Endodermal cell (in vitro differentiated cells): Measurements from ENCODE around the gene NEDD4L. TPM values are rescaled to one million over a fixed set of nuclear protein-coding genes. Genes with fewer than 3 reads are reported as not detected.

Experiments used
- DNase-seq: peaks from one replicate; pipeline ENCODE4 v3.0.0-alpha.2; 2017
- H3K27ac ChIP-seq: 2 replicates; pipeline ENCODE4 v1.5.1; 2013; ENCODE audit warnings: mild to moderate bottlenecking, low read depth, low read length, moderate library complexity
- H3K27me3 ChIP-seq: 2 replicates; pipeline ENCODE4 v1.6.1; 2013; ENCODE audit warnings: mild to moderate bottlenecking, low read length, moderate library complexity; ENCODE audit not compliant: insufficient read depth, control insufficient read depth, poor library complexity, severe bottlenecking
- H3K36me3 ChIP-seq: 2 replicates; pipeline ENCODE4 v1.7.0; 2013; ENCODE audit warnings: mild to moderate bottlenecking, low read length, moderate library complexity; ENCODE audit not compliant: control insufficient read depth, insufficient read depth
- H3K4me1 ChIP-seq: one replicate; pipeline ENCODE4 v1.7.0; 2013; ENCODE audit warnings: low read length; ENCODE audit not compliant: control insufficient read depth, insufficient read depth
- H3K4me3 ChIP-seq: 2 replicates; pipeline ENCODE4 v1.5.1; 2013; ENCODE audit warnings: mild to moderate bottlenecking, low read length, moderate library complexity
- H3K9ac ChIP-seq: 2 replicates; pipeline ENCODE4 v1.6.1; 2013; ENCODE audit warnings: mild to moderate bottlenecking, low read length, moderate library complexity; ENCODE audit not compliant: poor library complexity, severe bottlenecking; ENCODE audit errors: extremely low read depth
- H3K9me3 ChIP-seq: 2 replicates; pipeline ENCODE4 v1.6.1; 2013; ENCODE audit warnings: mild to moderate bottlenecking, low read length, moderate library complexity; ENCODE audit not compliant: control insufficient read depth
- H3K27ac Mint-ChIP-seq: 2 replicates; pipeline ENCODE4 v1.8.0; 2020; ENCODE audit warnings: mixed read lengths
- H3K27me3 Mint-ChIP-seq: 2 replicates; pipeline ENCODE4 v1.8.0; 2021; ENCODE audit warnings: mild to moderate bottlenecking, mixed read lengths; ENCODE audit not compliant: insufficient read depth
- H3K36me3 Mint-ChIP-seq: 2 replicates; pipeline ENCODE4 v1.8.0; 2020; ENCODE audit warnings: low read depth, mixed read lengths
- H3K4me1 Mint-ChIP-seq: 2 replicates; pipeline ENCODE4 v1.8.0; 2020; ENCODE audit warnings: mixed read lengths
- H3K4me3 Mint-ChIP-seq: 2 replicates; pipeline ENCODE4 v1.8.0; 2020; ENCODE audit warnings: mild to moderate bottlenecking, moderate library complexity, mixed read lengths
- H3K9me3 Mint-ChIP-seq: 2 replicates; pipeline ENCODE4 v1.8.0; 2020; ENCODE audit warnings: mild to moderate bottlenecking, mixed read lengths
- WGBS, 2 experiments: methylation state at CpG; one replicate each; pipeline versions ENCODE4 v1.1.5 to v1.1.7; 2013; ENCODE audit warnings: missing lambda C conversion rate in 2 of 2, mixed read lengths in 1 of 2; ENCODE audit not compliant: insufficient coverage in 1 of 2, insufficient read length in 1 of 2; 5-methylcytosine and 5-hydroxymethylcytosine counted together
- total RNA-seq, 2 donors: library from RNA; stranded (reverse); fragmentation: NEBNext Ultra II Directional in 1 of 2; extraction: Animal tissue kit (Norgen Biotek cat#: 25700) in 1 of 2; gene quantifications; 2 replicates in 1 of 2; 3 replicates in 1 of 2; pipeline ENCODE4 v1.2.1, GENCODE V29; 2021
- TF ChIP-seq, protein P1 (sequence below): fragments of 200-600 bp; sonication (generic); conservative IDR thresholded peaks from 2 replicates; pipeline ENCODE4 v1.5.0; 2021; ENCODE audit warnings: antibody characterized with exemption, mild to moderate bottlenecking

Gene NEDD4L
- total RNA-seq, 2 donors from 2014 or later, result 70.5 to 75.3 TPM

DNA sequence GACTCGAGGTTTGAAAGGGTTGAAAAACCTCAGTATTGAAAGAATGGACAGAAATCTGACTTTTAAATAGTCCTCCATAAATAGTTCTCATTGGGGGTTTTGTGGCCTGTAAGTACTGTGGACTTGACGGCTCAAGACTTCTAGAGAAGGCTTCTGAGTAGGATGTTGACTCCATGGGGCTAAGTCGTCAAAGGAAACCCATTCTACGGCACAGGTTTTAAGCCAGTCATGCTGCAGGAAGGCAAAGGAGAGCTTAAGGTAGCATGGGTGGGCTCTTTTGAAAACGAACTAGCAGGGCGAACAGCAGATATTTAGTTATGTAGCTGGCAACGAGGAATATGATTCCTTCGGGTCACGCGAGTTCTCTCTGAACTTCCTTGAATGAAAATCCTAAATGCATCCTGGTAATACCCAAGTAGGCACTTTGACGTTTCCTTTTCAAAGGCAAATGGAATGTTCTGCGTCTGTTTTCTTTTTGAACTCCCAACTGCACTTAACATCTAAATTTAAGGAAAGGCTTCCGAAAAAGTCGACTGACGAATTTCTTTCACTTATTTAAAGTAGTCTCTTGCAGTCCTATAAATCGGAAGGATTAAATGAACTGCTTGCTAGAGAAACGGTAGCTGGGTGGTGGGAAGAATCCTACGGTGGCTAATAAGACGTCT lies 1.1 kb upstream of the NEDD4L start:
- 14 to 15% methylated on average over 14 to 19 of the region's 19 CpGs for WGBS, 2 experiments
- Mint-ChIP-seq H3K36me3 (no peaks in the 10 kb centered on the region), H3K27ac (peak overlapping the region; percentile 93), H3K27me3 (peaks cover 13% of the 10 kb centered on the region), H3K4me3 (peak overlapping the region; percentile 98), H3K9me3 (no peaks in the 10 kb centered on the region), H3K4me1 (peaks cover 27% of the 10 kb centered on the region)
- DNase-seq, result no peak
- peaks cover 5% of the 10 kb centered on the region for H3K27me3 ChIP-seq
- H3K27ac ChIP-seq, result no peak overlapping the region
- no peak overlapping the region for H3K9ac ChIP-seq
- no peaks in the 10 kb centered on the region for H3K36me3 ChIP-seq
- H3K9me3 ChIP-seq, result no peaks in the 10 kb centered on the region
- peaks cover 8% of the 10 kb centered on the region for H3K4me1 ChIP-seq
- peak overlapping the region; percentile 90 for H3K4me3 ChIP-seq
- TF ChIP-seq, protein P1, sequence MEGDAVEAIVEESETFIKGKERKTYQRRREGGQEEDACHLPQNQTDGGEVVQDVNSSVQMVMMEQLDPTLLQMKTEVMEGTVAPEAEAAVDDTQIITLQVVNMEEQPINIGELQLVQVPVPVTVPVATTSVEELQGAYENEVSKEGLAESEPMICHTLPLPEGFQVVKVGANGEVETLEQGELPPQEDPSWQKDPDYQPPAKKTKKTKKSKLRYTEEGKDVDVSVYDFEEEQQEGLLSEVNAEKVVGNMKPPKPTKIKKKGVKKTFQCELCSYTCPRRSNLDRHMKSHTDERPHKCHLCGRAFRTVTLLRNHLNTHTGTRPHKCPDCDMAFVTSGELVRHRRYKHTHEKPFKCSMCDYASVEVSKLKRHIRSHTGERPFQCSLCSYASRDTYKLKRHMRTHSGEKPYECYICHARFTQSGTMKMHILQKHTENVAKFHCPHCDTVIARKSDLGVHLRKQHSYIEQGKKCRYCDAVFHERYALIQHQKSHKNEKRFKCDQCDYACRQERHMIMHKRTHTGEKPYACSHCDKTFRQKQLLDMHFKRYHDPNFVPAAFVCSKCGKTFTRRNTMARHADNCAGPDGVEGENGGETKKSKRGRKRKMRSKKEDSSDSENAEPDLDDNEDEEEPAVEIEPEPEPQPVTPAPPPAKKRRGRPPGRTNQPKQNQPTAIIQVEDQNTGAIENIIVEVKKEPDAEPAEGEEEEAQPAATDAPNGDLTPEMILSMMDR, result no peak

DNA sequence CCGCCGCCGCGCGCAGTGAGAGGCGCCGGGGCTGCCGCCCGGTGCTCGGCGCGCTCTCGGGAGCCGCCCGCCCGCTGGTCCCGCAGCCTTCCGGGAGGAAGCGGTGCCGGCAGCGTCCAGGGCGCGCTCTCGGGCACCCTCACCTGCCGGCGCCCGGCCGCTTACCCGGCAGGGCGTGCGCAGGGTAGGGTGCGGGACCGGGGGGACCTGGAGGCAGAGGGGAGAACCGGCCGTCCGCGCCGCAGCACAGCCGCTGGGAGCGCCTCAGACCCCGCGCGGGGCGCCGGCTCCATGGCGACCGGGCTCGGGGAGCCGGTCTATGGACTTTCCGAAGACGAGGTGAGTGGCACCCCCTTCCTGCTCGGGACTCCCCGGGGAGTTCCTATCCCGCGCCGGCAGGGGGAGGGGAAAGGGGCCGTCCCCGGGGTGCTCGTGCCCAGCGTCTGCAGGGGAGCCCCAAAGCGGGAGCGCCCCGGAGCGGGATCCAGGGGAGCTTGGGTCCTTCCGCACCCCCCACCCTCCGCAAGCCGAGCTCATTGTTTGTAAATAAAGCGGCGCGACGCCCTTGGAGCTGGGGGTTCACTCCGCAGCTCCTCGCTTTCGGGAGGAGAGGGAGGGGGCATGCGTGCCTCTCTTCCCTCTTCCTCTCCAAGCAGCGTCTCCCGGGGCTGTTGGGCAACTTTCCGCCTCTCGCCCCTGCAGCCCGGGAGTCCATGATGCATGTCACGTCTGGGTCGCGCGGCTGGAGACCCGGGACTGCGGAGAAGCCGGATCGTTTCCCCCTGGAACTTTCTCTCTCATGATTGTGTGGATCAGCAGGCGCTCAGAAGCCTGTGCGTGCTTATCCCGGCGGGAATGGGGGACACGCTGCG lies 580 bp downstream of the NEDD4L start:
- Mint-ChIP-seq H3K27ac (peak overlapping the region; percentile 99), H3K4me3 (peak overlapping the region; percentile 98), H3K27me3 (peaks cover 13% of the 10 kb centered on the region), H3K9me3 (no peaks in the 10 kb centered on the region), H3K36me3 (no peaks in the 10 kb centered on the region), H3K4me1 (peaks cover 41% of the 10 kb centered on the region)
- H3K4me1 ChIP-seq, result peaks cover 8% of the 10 kb centered on the region
- H3K36me3 ChIP-seq, result no peaks in the 10 kb centered on the region
- peak; percentile 87 for DNase-seq
- H3K27me3 ChIP-seq, result peaks cover 5% of the 10 kb centered on the region
- H3K9me3 ChIP-seq, result no peaks in the 10 kb centered on the region
- peak overlapping the region; percentile 70 for H3K27ac ChIP-seq
- TF ChIP-seq, protein P1, result peak; percentile 33
- 0% methylated on average over 30 to 94 of the region's 94 CpGs for WGBS, 2 experiments
- peak overlapping the region; percentile 88 for H3K9ac ChIP-seq
- H3K4me3 ChIP-seq, result peak overlapping the region; percentile 90

DNA sequence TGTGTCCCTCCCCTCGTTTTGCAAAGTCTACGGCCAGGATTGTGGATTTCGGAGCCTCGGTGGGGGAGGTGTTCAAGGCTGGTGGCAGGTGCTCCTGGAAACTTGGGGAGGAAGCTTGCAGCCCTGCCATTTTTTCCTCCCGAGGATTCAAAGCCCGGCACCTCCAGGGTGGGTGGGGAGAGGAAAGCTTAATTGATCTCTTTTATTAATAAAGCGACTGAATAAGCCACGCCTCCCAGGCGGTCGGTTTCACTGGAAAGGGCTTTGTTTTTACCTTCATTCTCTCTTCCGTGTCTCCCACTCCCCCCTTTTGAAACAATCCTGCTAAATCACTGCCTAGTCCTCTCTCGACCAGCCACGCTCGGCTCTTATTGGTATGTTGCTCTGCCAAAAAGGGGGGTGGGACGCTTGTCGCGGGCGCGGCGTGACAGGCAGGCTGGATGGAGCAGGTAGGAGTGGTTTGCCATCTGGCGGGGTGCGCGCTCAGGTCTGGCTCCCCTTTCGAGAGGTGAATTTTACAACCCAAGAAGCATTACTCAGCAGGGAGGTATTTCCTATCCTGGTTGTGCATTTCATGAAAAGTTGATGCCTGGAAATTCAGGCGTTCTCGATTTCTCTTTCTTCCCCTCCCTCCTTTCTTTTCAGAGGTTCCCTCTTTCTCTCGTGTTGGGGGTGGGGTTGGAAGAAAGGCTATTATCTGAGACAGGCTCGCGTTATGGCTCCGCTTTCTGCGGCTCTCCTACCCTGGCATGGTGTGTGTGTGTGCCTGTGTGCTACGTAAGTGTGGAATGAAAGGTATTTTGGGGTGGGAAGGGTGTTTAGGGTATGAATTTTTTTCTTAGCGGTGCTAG lies 1.4 kb downstream of the NEDD4L start:
- Mint-ChIP-seq H3K4me3 (peak overlapping the region; percentile 98), H3K9me3 (no peaks in the 10 kb centered on the region), H3K4me1 (peaks cover 41% of the 10 kb centered on the region), H3K27me3 (peaks cover 11% of the 10 kb centered on the region), H3K27ac (peak overlapping the region; percentile 99), H3K36me3 (no peaks in the 10 kb centered on the region)
- Histone ChIP-seq H3K4me3 (peak overlapping the region; percentile 90), H3K36me3 (no peaks in the 10 kb centered on the region), H3K9ac (peak overlapping the region; percentile 88), H3K4me1 (peaks cover 8% of the 10 kb centered on the region), H3K27ac (peak overlapping the region; percentile 70), H3K27me3 (peaks cover 5% of the 10 kb centered on the region), H3K9me3 (no peaks in the 10 kb centered on the region)
- TF ChIP-seq, protein P1, result no peak
- WGBS, 2 experiments, result 0% methylated on average over 6 to 32 of the region's 33 CpGs
- peak; percentile 90 for DNase-seq
